GM18907 (cell line): ENCODE data around the gene PACSIN3.

Source experiments
- ATAC-seq: cut with Tn5 transposase; IDR thresholded peaks from one replicate; pipeline ENCODE4 v1.9.1; 2021; ENCODE audit warnings: mild to moderate bottlenecking, moderate library complexity; ENCODE audit not compliant: unreplicated experiment

Gene PACSIN3

GRCh38 chr11:47177229-47177845 lies 8.9 kb downstream of the PACSIN3 start:
- peak; percentile 58 for ATAC-seq

GRCh38 chr11:47176328-47177228 lies 9.7 kb downstream of the PACSIN3 start, which contains the start of gene ARFGAP2:
TSS of gene ARFGAP2 (minus strand) at chr11:47176879. CDS start at chr11:47176853, 26 bp downstream.
- ATAC-seq, result peak; percentile 87

- no peak for ATAC-seq
Measured at GRCh38 chr11:47175746-47176327, 10.4 kb downstream of the PACSIN3 start.

- ATAC-seq, result no peak
Measured at GRCh38 chr11:47172740-47173336, 13.4 kb downstream of the PACSIN3 start.

- ATAC-seq, result no peak
Measured at GRCh38 chr11:47171856-47172255, 14.4 kb downstream of the PACSIN3 start.

GRCh38 chr11:47171061-47171838 lies 15.0 kb downstream of the PACSIN3 start:
- no peak for ATAC-seq

- ATAC-seq, result no peak
Measured at GRCh38 chr11:47166368-47166767, 19.9 kb downstream of the PACSIN3 start.

- no peak for ATAC-seq
Measured at GRCh38 chr11:47165253-47165840, 20.9 kb downstream of the PACSIN3 start.

- ATAC-seq, result no peak
Measured at GRCh38 chr11:47164321-47164720, 21.9 kb downstream of the PACSIN3 start.

- no peak for ATAC-seq
Measured at GRCh38 chr11:47163898-47164297, 22.3 kb downstream of the PACSIN3 start.

- no peak for ATAC-seq
Measured at GRCh38 chr11:47163193-47163592, 23.0 kb downstream of the PACSIN3 start.

- no peak for ATAC-seq
Measured at GRCh38 chr11:47162426-47162825, 23.8 kb downstream of the PACSIN3 start.

GRCh38 chr11:47161890-47162289 lies 24.3 kb downstream of the PACSIN3 start:
- no peak for ATAC-seq

GRCh38 chr11:47161134-47161854 lies 24.9 kb downstream of the PACSIN3 start:
- ATAC-seq, result peak; percentile 58

- ATAC-seq, result peak; percentile 10
Measured at GRCh38 chr11:47160753-47161133, 25.5 kb downstream of the PACSIN3 start.

- no peak for ATAC-seq
Measured at GRCh38 chr11:47158242-47158641, 28.0 kb downstream of the PACSIN3 start.

GRCh38 chr11:47157805-47158204 lies 28.4 kb downstream of the PACSIN3 start:
- no peak for ATAC-seq

GRCh38 chr11:47156951-47157350 lies 29.3 kb downstream of the PACSIN3 start:
- ATAC-seq, result no peak

- ATAC-seq, result no peak
Measured at GRCh38 chr11:47156333-47156732, 29.9 kb downstream of the PACSIN3 start.

- no peak for ATAC-seq
Measured at GRCh38 chr11:47155879-47156278, 30.4 kb downstream of the PACSIN3 start.
